Measurements from ENCODE around the gene HSPB2. TPM values are rescaled to one million over a fixed set of nuclear protein-coding genes. Genes with fewer than 3 reads are reported as not detected.

HSPB2 gene
- total and polyA plus RNA-seq, 2 of the 4 experiments (the other 2 are of a cell fraction), result 0.18 to 0.55 TPM

- no peak overlapping the region for H2AK9ac ChIP-seq (replicated peaks; ENCODE audit: low read depth, low read length, poor library complexity)
- no peak overlapping the region for H2AK5ac ChIP-seq (ENCODE audit: low read depth, low read length)
- H3K79me1 ChIP-seq (ENCODE audit: low read depth in 1 of 2, low read length in 2 of 2), result peaks cover 0 to 13% of the 10 kb centered on the region in 2 experiments; a peak in 2 of 4 replicates
- no peak for TF ChIP-seq MAFK (IDR thresholded peaks at IDR 0.05; ENCODE audit: low read depth, low read length)
- H3K9me1 ChIP-seq (ENCODE audit: insufficient read depth, low read length), result peaks cover 13% of the 10 kb centered on the region
- H3K4me3 ChIP-seq (ENCODE audit: insufficient read depth, low read depth, low read length), result no peak overlapping the region
- POLR2A ChIA-PET (ENCODE audit: unreplicated experiment), result interaction anchor here (0.6 kb wide), 1 partner anchor 45 kb away, joined by 3 read pairs; no protein-coding TSS in a partner anchor
- H3K4me1 ChIP-seq (ENCODE audit: control insufficient read depth, insufficient read depth, low read length), result peaks cover 32% of the 10 kb centered on the region
- no peak overlapping the region for H3K23ac ChIP-seq (ENCODE audit: low read depth, low read length)
- no peak overlapping the region for H3K27ac ChIP-seq (ENCODE audit: insufficient read depth, low read length)
- no peak overlapping the region for H2BK15ac ChIP-seq (ENCODE audit: low read depth, low read length)
- H3K14ac ChIP-seq (replicated peaks; ENCODE audit: low read depth, low read length), result no peak overlapping the region
- H2BK20ac ChIP-seq (ENCODE audit: low read depth, low read length), result no peak overlapping the region
- H2AFZ ChIP-seq (replicated peaks; ENCODE audit: low read length, poor library complexity), result no peak overlapping the region
- H3K4me2 ChIP-seq (ENCODE audit: low read depth, low read length), result no peak overlapping the region
- no peaks in the 10 kb centered on the region for H4K20me1 ChIP-seq (ENCODE audit: insufficient read depth, low read length)
- ATAC-seq (ENCODE audit: low read depth) (no peak), DNase-seq (no peak)
- no peak overlapping the region for H4K8ac ChIP-seq (ENCODE audit: low read depth in 2 of 2, low read length in 2 of 2)
- no peak overlapping the region for H3K4ac ChIP-seq (ENCODE audit: low read depth, low read length)
- H2BK5ac ChIP-seq (ENCODE audit: low read depth, low read length, poor library complexity, severe bottlenecking), result no peak overlapping the region
- H3K9ac ChIP-seq (ENCODE audit: low read depth, low read length), result no peak overlapping the region
- no TSS peak for BruUV-seq (replicated peaks)
- in situ Hi-C loops (cut with MboI; ENCODE audit: low sequenced_read_pairs), result no loop called here
- no peak overlapping the region for H4K5ac ChIP-seq (ENCODE audit: low read depth, low read length)
- H2BK120ac ChIP-seq (ENCODE audit: low read depth, low read length), result no peak overlapping the region
- no peak overlapping the region for H4K91ac ChIP-seq (ENCODE audit: insufficient read depth, low read depth, low read length)
- CTCF ChIA-PET, result interaction anchor here (0.5 kb wide), 1 partner anchor 24 kb away, joined by 4 read pairs; no protein-coding TSS in a partner anchor
- H3K18ac ChIP-seq (ENCODE audit: low read depth, low read length), result no peak overlapping the region
- H3K36me3 ChIP-seq (ENCODE audit: control insufficient read depth, insufficient read depth, low read length), result no peaks in the 10 kb centered on the region
- WGBS, 2 experiments (ENCODE audit: extremely low coverage in 2 of 2, insufficient read length in 1 of 2), result no CpG with 5 or more reads among the region's 5 CpGs
- dilution Hi-C loops (cut with HindIII; ENCODE audit: low sequenced_read_pairs, unreplicated experiment), result no loop called here
- H3K56ac ChIP-seq (ENCODE audit: extremely low read depth, insufficient read depth, low read length), result no peak overlapping the region
- no peaks in the 10 kb centered on the region for H3K9me3 ChIP-seq (ENCODE audit: control insufficient read depth, insufficient read depth, low read length)
- no peaks in the 10 kb centered on the region for H3K27me3 ChIP-seq (ENCODE audit: control insufficient read depth, insufficient read depth, low read length)
- intact Hi-C loops (cut with micrococcal nuclease), result no loop called here
Observed at GRCh38 chr11:111908639-111909305, 3.8 kb upstream of the HSPB2 start.

Measured in IMR-90 (cell line).